HG03025 (cell line): ENCODE data around the gene SRGAP2C.
"Not testable (repeated sequence)": the region's sequence is repeated elsewhere in the genome, so short reads cannot be mapped to it uniquely, and the experiment has no call there.

Experiments used
- ATAC-seq: cut with Tn5 transposase; IDR thresholded peaks from one replicate; pipeline ENCODE4 v1.9.1; 2021; ENCODE audit warnings: mild to moderate bottlenecking, moderate library complexity; ENCODE audit not compliant: unreplicated experiment, low FRiP score

Gene SRGAP2C

GRCh38 chr1:121226295-121226904 lies 41.6 kb downstream of the SRGAP2C start:
- ATAC-seq: not testable (repeated sequence)

GRCh38 chr1:121226925-121227324 lies 42.1 kb downstream of the SRGAP2C start:
- not testable (repeated sequence) for ATAC-seq

DNA sequence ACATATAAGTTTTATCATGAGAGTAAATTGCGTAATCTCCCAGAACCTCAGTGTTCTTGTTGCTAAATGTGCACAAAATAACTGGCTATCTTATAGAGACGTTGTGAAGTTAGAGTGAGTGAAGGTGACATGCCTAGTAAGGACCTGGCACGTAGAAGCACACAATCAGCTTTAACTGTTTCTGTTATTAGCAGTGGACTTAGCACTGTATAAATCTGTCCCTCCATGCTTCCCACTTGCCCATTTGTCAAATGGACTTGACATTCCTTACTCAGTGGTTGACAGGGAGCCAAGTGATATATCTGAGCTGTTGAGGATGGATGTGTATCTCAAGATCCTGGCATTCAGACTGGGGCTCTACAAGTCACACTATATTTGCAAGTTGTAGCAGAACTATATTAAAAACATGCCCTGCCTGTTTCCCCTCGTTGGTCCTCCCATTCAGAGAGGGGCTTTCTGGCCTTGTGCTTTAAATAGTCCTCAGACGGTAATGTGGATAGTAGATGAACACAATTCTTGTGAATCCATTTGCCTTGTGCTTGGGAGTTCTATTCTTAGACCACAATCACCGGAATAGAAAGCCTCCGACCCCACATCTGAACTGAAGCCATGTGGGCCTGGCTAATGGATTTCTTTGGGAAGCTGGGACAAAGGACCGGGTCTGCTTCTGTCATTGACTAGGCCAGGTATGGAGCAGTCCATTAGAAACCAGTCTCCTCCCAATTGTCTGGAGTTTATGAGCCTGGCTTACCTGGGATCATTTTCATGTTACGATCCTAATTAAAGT lies 43.0 kb downstream of the SRGAP2C start:
- not testable (repeated sequence) for ATAC-seq

DNA sequence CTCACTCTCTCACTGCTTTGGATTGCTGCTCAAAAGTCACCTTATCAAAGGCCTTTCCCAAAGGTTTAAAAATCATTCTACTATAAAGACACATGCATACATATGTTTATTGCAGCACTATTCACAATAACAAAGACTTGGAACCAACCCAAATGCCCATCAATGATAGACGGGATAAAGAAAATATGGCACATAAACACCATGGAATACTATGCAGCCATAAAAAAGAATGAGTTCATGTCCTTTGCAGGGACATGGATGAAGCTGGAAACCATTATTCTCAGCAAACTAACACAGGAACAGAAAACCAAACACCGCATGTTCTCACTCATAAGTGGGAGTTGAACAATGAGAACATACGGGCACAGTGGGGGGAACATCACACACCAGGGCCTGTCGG lies 45.9 kb downstream of the SRGAP2C start:
- not testable (repeated sequence) for ATAC-seq

DNA sequence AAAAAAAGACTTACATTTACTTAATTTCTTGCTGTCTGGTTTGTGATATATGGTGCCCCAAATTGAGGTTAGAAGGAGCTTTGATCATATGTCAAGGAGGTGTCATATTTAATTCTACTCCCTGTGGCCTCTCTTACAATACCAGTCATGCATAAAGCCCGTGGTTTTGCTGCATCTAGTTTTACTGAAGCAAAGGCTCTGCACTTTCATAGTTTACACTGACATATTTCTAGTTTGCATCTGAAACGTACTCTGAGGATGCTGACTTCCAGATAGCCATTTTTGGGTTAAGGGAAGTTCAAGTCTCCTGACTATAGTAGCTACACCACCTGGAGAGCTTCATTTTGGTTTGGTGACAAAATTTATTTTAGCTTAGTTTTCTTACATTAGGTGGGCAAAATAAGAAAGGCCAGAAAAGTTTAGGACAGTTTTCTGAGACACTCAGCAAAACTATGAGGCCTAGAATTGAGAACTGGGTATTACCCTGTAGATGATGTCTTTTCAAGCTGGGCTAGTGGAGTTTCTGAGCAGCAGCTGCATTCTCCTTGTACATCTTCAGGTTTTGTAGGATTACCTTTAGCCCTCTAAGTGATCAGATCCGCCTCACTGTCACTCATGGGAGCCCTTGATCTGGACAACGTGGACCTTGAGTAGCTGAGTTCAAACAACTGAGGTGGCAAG lies 47.8 kb downstream of the SRGAP2C start:
- ATAC-seq: peak; percentile 81

- ATAC-seq: not testable (repeated sequence)
Observed at GRCh38 chr1:121234090-121234759, 49.5 kb downstream of the SRGAP2C start.

- peak; percentile 92 for ATAC-seq
Observed at GRCh38 chr1:121238384-121238783, 53.6 kb downstream of the SRGAP2C start.

- not testable (repeated sequence) for ATAC-seq
Observed at GRCh38 chr1:121243913-121244312, 59.1 kb downstream of the SRGAP2C start.

DNA sequence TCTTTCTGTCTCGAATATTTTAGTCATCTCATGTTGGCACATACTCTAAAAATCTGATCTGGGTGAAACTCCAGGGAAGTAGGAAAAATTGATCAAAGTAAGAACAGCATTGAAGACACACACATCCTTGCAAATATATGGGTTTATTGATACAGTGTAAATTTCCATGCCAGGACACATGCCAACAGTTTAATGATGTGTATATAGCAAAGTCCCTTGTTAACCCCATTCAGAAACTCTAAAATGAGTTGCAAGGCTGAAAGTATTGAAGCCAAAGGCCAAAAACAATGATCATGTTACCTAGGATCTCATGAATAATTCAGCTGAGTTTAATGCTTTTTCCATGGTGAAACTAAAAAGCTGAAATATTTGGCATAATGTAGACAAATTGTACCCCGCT lies 61.6 kb downstream of the SRGAP2C start:
- not testable (repeated sequence) for ATAC-seq

DNA sequence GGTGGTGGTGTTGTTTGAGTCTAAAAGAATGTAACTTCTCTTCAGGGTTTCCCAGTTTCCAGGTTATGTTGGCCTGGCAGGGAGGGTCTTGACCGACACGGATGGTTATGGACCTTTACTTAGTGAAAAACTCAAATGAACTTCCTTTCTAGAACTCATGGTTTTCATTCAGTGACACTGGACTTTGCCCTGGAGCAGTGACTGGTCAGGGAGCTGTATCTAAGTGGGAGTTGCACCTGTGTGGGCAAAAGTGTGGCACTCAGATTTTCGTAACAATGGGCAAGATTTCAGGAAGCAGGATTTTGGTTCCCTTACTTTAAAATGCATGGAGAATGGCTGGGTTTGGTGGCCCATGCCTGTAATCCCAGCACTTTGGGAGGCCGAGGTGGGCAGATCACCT lies 67.9 kb downstream of the SRGAP2C start:
- ATAC-seq: not testable (repeated sequence)

DNA sequence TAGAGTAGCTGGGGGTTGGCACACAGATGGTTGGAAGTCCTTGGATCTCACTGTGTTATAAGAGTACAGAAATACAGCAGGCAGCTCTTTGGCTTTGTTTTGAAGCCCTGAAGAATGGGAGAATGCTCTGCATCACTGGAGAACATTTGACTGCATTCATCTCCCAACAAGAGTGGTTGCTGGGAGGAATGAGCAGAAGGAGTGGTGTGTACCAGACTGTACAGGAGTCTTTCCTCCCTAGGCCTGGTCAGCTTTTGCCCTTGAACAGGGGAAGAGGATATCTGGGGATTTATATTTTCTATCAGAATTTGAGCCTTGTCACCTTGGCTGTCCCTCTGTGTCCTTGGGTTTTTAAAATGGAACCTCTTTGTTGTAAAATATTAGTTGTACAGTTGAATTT lies 69.8 kb downstream of the SRGAP2C start:
- ATAC-seq: not testable (repeated sequence)

DNA sequence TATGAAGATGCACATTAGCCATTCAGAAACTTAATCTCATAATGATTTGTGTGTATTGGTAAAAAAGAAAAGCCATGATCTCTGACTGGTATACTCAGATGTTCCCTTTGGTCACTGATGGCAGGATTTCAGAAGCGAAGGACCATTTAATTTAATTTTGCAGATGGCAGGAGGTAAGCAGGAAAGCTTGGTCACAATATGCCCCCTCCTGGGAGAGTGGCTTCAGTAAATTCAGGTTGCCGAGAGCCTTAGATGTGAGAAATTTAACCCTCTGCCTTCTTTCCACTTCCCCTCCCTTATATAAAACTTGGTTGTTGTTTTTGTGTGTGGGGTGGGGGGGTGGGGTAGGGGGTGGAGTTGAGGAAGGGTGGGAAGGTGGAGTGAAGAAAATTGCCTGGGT lies 72.9 kb downstream of the SRGAP2C start:
- not testable (repeated sequence) for ATAC-seq

GRCh38 chr1:121258134-121258533 lies 73.4 kb downstream of the SRGAP2C start:
- not testable (repeated sequence) for ATAC-seq

DNA sequence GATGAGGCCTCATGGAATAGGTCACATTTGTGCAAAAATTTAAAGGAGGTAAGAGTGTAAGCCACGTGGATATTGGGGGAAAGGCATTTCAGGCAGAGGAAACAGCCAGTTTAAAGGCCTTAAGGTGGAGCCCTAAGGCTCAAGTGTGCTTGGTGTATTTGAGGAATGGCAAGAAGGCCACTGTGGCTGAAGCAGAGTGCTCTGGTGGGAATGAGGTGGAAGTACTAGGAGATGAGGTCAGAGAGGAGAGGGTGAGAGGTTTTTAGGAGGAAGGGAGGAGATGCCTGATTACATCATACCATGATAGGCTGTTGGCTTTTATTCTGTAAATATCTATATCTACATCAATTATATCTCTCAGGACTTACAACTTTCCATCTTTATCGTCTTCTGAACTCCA lies 75.4 kb downstream of the SRGAP2C start:
- ATAC-seq: not testable (repeated sequence)

DNA sequence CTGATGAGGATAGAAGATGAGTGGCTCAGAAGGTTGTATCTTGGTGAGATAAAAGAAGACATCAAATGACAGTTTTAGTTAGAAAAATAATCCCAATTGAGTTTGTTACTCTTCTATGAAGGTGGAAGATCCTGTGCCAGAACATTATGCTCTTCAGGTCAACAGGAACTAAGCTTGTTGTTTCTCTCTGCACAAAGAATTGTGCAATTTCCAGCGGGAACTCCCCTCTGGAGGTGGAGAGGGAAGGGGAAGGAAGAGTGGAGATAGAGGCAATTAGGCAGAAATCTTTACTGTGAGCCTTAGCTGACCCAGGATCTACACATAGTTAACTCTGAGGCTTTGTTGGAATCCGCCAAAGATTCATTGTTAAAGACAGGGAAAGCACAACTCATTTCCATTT lies 77.4 kb downstream of the SRGAP2C start:
- ATAC-seq: not testable (repeated sequence)

- peak; percentile 73 for ATAC-seq
Observed at GRCh38 chr1:121263789-121264244, 79.0 kb downstream of the SRGAP2C start.

DNA sequence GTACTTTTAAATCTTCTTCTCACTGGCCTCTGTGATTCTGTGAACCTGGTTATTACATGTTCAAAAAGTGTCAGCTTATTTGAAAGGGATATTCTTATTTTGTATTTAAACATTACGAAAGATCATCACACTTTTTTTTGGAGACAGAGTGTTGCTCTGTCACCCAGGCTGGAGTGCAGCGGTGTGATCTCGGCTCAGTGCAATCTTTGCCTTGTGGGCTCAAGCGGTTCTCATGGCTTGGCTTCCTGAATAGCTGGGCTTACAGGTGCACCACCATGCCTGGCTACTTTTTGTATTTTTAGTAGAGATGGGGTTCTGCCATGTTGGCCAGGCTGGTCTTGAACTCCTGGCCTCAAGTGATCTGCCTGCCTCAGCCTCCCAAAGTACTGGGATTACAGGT lies 82.3 kb downstream of the SRGAP2C start:
- not testable (repeated sequence) for ATAC-seq

GRCh38 chr1:121269309-121269708 lies 84.5 kb downstream of the SRGAP2C start:
- ATAC-seq: not testable (repeated sequence)

DNA sequence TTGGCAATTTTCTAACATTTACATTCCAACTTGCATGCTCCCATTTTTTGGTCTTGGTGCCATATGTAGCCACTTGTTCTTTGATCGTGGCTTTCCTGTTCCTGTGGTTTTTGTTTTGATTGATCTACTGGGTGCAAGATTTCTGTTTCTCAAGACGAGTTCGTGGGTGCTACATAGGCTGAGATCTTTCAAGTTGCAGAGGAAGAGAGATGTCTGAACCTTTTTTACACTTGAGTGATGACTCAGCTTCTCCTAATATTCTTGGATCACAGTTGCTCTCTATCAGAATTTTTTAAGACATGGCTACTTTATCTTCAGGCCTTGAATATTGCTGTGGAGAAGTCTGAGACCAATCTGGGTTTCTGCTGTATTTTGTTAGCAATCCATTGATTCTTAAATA lies 85.2 kb downstream of the SRGAP2C start:
- not testable (repeated sequence) for ATAC-seq

DNA sequence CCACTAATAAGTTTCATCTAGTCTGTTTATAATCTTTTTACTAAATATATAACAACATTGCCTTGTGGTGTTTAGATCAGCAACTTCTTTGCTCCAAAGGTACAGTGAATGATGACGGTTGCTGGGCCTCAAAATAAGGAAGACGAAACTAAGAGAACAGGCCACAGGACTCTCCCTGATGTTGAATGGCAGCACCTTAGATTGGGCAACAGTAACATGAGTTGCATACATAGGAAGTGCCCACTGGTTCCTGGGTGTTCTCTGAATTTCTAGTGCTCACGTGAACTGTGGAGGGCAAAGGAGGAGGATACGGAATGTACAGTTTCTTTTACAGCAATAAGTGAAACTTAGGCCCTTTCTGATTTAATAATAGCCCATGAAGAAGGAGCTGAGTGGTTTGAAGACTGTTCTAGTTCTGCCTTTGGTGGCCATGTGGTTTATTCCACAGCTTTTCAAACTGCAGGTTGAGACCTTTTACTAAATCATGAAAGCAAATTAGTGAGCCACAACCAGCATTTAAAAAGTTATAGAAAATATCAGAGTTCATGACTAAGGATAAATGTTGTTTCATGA lies 86.5 kb downstream of the SRGAP2C start:
- peak; percentile 49 for ATAC-seq
